Urinary bladder (tissue), 4 donors: ENCODE data around the gene OSGEPL1. TPM values are rescaled to one million over a fixed set of nuclear protein-coding genes. Genes with fewer than 3 reads are reported as not detected.

Experiments
- DNase-seq: peaks from one replicate; pipeline ENCODE4 v3.0.0-alpha.2; 2015; ENCODE audit errors: extremely low spot score
- H3K27ac ChIP-seq: one replicate; pipeline ENCODE4 v1.5.1; 2013; ENCODE audit warnings: low read depth, mild to moderate bottlenecking, moderate library complexity
- H3K36me3 ChIP-seq: one replicate; pipeline ENCODE4 v1.6.1; 2013; ENCODE audit warnings: mild to moderate bottlenecking, moderate library complexity; ENCODE audit not compliant: insufficient read depth
- H3K4me1 ChIP-seq: one replicate; pipeline ENCODE4 v1.6.1; 2013; ENCODE audit warnings: mild to moderate bottlenecking, moderate library complexity; ENCODE audit not compliant: insufficient read depth
- H3K4me3 ChIP-seq: one replicate; pipeline ENCODE4 v1.5.1; 2013; ENCODE audit warnings: low read depth, low read length
- WGBS: extraction: QIAGEN DNeasy Blood & Tissue Kit; methylation state at CpG from one replicate; pipeline ENCODE4 v1.1.7; 2013; 5-methylcytosine and 5-hydroxymethylcytosine counted together
- polyA plus RNA-seq: library from polyadenylated mRNA; stranded (reverse); fragments of 200-250 nt; gene quantifications from one replicate; pipeline ENCODE4 v1.2.3, GENCODE V29; 2013
- total RNA-seq: library from RNA; depleted of rRNA; stranded (reverse); fragments of >200 nt; gene quantifications from one replicate; pipeline ENCODE4 v1.2.3, GENCODE V29; 2014
- donor health status: healthy with polysubstance abuse.
- donor health status: healthy.

Gene OSGEPL1
- total and polyA plus RNA-seq, 2 donors, result 5.7 to 20.4 TPM

DNA sequence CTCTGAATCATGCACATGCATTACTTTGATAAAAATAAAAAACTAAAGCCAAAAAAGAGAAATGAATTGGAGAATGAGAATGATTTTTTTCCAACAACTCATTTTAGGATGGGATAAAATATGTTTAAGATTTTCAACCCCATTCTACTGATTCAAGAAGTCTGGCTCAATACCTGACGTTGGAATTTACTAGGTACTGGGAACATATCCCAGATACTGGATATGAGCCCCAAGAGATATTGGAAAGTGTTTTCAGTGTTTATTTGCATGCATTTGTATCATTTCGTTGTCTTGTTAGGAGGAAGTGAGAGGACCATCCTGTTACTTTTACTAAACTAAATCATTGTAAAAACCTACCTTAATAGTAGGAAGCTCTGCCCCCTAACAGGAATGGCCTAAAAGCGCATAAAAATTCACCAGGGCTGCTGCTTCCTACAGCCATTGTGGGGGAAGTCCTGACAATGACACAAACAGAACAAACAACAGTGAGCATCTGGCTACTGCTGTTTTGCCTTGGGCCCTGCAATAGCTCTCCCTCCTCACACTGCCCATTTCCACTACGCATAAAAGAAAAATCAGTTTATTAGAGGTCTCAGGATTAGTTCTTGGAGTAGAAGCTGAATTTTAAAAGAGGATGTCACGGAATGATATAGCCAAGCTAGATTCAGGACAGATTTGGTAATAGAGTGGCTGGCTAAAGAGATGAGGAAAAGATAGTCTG is 52.9 kb downstream of the OSGEPL1 start:
- no peak for DNase-seq
- no peaks in the 10 kb centered on the region for H3K36me3 ChIP-seq
- H3K4me3 ChIP-seq, result no peak overlapping the region
- no peaks in the 10 kb centered on the region for H3K4me1 ChIP-seq
- no peak overlapping the region for H3K27ac ChIP-seq
- 50% methylated on average over 5 of the region's 5 CpGs for WGBS

DNA sequence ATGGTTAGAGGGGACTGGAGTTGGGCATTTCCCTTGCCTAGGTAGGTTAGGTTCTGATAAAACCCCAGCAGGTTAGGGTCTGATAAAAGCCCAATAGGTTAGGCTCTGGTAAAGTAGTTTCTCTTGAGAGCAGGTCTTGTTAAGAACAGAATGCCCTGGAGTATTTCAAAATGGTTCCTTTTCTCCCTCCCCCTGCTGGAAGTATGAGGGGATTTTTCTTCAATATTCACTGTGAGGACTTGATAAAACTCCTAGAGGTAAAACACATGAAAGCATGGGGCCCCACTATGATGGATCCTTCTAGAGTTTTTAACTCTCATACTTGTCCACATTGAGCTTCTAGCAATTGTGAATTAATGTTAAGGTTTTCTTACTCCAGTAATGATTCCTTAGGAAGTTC is 60.5 kb downstream of the OSGEPL1 start:
- H3K4me1 ChIP-seq, result no peaks in the 10 kb centered on the region
- no peak overlapping the region for H3K27ac ChIP-seq
- no peak overlapping the region for H3K4me3 ChIP-seq
- DNase-seq, result no peak
- no peaks in the 10 kb centered on the region for H3K36me3 ChIP-seq

DNA sequence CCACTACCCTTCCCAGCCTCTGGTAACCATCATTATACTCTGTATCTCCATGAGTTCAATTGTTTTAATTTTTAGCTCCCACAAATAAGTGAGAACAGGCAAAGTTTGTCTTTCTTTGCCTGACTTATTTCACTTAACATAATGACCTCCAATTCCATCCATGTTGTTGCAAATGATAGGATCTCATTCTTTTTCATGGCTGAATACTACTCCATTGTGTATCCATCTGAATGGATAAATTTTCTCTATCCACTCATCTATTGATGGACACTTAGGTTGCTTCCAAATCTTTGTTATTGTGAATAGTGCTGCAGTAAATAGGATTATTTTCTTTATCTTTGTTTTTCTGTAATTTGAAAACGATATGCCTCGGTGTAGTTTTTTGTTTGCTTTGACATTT is 61.9 kb downstream of the OSGEPL1 start:
- 45% methylated on average over 2 of the region's 2 CpGs for WGBS
- no peak overlapping the region for H3K27ac ChIP-seq
- H3K4me3 ChIP-seq, result no peak overlapping the region
- no peaks in the 10 kb centered on the region for H3K4me1 ChIP-seq
- no peak for DNase-seq
- no peaks in the 10 kb centered on the region for H3K36me3 ChIP-seq

DNA sequence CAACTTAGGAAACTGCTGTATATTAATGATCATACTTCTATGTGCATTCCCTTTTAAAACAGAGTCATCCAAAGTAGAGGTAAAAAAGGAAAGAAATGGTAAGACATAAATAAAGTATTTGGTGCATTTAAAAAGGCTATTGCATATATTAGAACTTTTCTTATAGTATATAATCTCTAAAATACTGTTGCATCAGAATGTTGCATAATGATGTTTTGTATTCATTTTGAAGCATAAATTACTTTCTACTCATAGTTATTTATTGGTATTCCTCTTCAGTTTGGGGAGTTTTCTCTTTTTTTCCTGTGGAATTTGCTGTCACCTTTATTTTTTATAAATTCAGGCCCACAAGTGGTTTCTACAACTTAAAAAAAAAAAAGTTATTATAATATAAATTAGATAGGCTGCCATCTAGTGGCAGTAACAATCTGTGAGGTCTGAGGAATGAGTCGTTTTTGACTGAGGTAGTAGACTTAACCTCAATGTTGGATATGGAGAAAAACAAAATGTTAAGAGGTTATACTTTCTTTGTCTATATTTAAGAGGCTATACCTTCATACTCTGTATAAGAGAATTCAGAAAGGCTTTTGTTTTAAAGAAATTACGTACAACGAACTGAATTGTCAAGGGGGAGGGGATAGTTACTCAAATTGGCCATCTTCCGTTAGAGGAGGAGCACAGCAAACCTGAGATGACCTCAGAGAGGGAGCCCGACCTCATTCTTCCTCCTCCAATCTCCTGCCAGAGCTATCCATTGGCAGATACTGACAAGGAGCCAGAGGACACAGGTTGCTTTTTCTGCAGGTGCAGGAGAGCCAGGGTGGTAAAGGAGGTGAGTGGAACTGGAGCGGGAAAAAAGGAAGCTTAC is 64.3 kb downstream of the OSGEPL1 start:
- H3K4me1 ChIP-seq, result no peaks in the 10 kb centered on the region
- no peak overlapping the region for H3K27ac ChIP-seq
- H3K4me3 ChIP-seq, result no peak overlapping the region
- H3K36me3 ChIP-seq, result no peaks in the 10 kb centered on the region
- no peak for DNase-seq
- 44% methylated on average over 6 of the region's 6 CpGs for WGBS

Other genes starting within 250 kb of the OSGEPL1 start
- 151 TPM for gene SLC40A1, start 182.0 kb downstream of the OSGEPL1 start, total RNA-seq
- gene SLC40A1, start 182.0 kb downstream of the OSGEPL1 start, polyA plus RNA-seq, result 33.5 TPM
- gene ASNSD1, start 101.3 kb downstream of the OSGEPL1 start, total RNA-seq, result 83.3 TPM
- gene ASNSD1, start 101.3 kb downstream of the OSGEPL1 start, polyA plus RNA-seq, result 34.1 TPM
- gene ANKAR, start 88.1 kb downstream of the OSGEPL1 start, total RNA-seq, result 73.8 TPM
- 3.8 TPM for gene ANKAR, start 88.1 kb downstream of the OSGEPL1 start, polyA plus RNA-seq
- 76.3 TPM for gene ORMDL1, start 21.5 kb upstream of the OSGEPL1 start, total RNA-seq
- gene ORMDL1, start 21.5 kb upstream of the OSGEPL1 start, polyA plus RNA-seq, result 38.6 TPM
- gene PMS1, start 21.7 kb upstream of the OSGEPL1 start, total RNA-seq, result 69.4 TPM
- gene PMS1, start 21.7 kb upstream of the OSGEPL1 start, polyA plus RNA-seq, result 8.6 TPM